ENCODE results near the gene RBM10.

GRCh38 chrX:47138171-47138570 is 6.8 kb upstream of the RBM10 start:
- TF ChIP-seq CTCF (IDR thresholded peaks at IDR 0.05), result no peak
- TF ChIP-seq POLR2AphosphoS5 (IDR thresholded peaks at IDR 0.05), result no peak
- TF ChIP-seq POLR2A (IDR thresholded peaks at IDR 0.05; ENCODE audit: low read depth), result no peak
- TF ChIP-seq EP300 (IDR thresholded peaks at IDR 0.05), result no peak
